HEK293T (cell line): ENCODE results near the gene PAFAH1B1.

Experiments used
- BHLHE40 ChIP-seq: fragments of 450-650 bp; IDR thresholded peaks from 2 replicates; pipeline ENCODE4 v1.6.1; 2016; ENCODE audit warnings: mild to moderate bottlenecking, moderate library complexity, borderline replicate concordance
- TARDBP ChIP-seq: fragments of 450-650 bp; IDR thresholded peaks from 2 replicates; pipeline ENCODE4 v1.6.1; 2016
- ZNF384 ChIP-seq: fragments of 450-650 bp; IDR thresholded peaks from 2 replicates; pipeline ENCODE4 v1.6.1; 2016

DNA sequence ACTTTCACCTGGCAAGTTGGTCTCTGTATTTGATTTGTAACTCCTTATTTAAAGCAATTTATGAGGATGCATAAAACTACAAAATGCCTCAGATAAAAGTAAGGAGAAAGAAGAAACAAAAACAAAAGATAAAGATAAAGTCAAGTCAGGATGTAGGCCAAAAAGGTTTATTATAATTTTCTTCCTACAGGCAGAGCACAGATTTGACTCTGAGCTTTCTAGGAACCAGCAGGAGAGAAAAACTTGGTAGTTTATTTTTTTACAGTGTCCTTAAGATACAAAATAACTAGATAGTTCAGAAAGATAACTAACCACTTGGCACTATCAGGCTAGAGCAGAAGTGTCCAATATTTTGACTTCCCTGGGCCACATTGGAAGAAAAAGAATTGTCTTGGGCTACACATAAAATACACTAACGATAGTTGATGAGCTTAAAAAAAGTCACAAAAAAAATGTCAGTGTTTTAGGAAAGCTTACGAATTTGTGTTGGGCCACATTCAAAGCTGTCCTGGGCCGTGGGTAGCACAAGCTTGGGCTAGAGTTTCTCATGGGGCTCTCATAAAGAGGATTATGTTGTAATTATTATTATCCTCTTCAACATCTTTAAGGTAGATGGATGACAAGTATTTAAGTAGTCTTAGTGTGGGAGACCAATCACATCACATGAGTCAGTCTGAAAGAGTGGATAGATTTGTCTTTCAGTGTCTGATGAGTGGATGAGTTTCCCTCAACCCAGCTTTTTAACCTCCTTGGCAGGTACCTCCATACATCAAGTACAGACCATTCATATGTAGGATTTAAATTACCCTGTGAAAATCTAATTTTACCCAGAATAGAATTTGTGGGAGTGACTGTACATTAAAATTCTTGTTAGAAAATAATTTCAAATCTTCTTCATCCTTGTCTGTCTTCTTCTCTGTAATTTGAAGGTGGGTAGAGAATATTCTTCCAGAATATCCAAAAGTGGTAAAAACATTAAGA is 17.0 kb downstream of the PAFAH1B1 start:
- no peak for TF ChIP-seq TARDBP
- no peak for TF ChIP-seq ZNF384
- TF ChIP-seq BHLHE40, result no peak
